ENCODE results near the gene TNNI2. TPM values are rescaled to one million over a fixed set of nuclear protein-coding genes. Genes with fewer than 3 reads are reported as not detected.
"Not testable (repeated sequence)": the region's sequence is repeated elsewhere in the genome, so short reads cannot be mapped to it uniquely, and the experiment has no call there.

The TNNI2 gene
- total RNA-seq, 1 experiment from 2014 or later, result 0.55 TPM

DNA sequence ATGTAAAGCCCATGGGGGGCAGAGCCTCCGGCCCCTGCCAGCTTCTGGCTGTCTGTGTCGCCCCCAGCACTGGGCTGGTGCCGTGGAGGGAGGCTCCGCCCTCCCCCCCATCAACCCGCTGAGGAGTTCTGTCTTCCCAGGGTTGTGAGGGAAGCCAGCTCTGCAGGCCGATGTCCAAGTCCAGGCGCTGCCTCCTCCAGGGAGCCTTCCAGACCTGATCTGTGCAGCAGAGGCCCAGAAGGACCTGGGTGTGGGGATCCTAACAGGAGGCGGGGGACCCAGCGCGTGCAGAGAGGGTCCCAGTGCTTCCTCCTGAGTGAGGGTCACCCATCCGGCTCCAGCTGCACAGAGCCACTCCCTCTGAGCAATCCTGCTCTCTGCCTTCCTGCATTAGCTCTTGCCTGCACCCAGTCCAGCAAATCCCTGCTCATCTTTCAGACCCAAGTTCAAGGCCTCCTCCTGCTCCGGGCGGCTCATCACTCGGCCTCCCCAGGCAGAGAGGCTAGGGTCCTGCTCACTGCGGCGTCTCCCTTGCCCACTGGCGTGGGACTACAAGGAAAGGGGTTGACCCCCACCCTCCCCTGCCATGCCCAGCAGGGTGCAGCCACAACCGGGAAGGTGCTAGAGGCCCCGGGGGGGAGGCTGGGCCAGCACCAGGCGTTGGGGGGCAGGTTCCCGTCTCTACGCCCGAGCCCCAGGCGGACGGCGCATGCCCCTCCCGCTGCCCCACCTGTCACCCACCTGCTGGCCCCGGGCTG, 36.5 kb downstream of the TNNI2 start:
- Histone ChIP-seq H3K4me3 (ENCODE audit: low read length) (no peak overlapping the region), H2AFZ (ENCODE audit: low read length) (no peak overlapping the region), H3K4me2 (ENCODE audit: low read length) (no peak overlapping the region), H3F3A (ENCODE audit: low read length, unreplicated experiment) (no peaks in the 10 kb centered on the region), H4K20me1 (ENCODE audit: low read length) (no peaks in the 10 kb centered on the region), H3K9me2 (replicated peaks; ENCODE audit: low read length) (no peaks in the 10 kb centered on the region), H3K36me3 (ENCODE audit: low read depth, low read length) (no peaks in the 10 kb centered on the region), H3K27ac (ENCODE audit: low read length) (no peak overlapping the region), H3K9ac (ENCODE audit: low read length) (no peak overlapping the region), H3K79me2 (ENCODE audit: low read length) (no peaks in the 10 kb centered on the region), H3K4me1 (ENCODE audit: insufficient read depth, low read length) (no peaks in the 10 kb centered on the region), H3K27me3 (ENCODE audit: low read length) (peaks cover 7% of the 10 kb centered on the region), H3K9me3 (ENCODE audit: low read length) (no peaks in the 10 kb centered on the region)
- DNase-seq (no peak), ATAC-seq (no peak)
- ChIA-PET POLR2A (ENCODE audit: unreplicated experiment) (no interaction called here), CTCF (no interaction called here)
- TF ChIP-seq, protein P1, sequence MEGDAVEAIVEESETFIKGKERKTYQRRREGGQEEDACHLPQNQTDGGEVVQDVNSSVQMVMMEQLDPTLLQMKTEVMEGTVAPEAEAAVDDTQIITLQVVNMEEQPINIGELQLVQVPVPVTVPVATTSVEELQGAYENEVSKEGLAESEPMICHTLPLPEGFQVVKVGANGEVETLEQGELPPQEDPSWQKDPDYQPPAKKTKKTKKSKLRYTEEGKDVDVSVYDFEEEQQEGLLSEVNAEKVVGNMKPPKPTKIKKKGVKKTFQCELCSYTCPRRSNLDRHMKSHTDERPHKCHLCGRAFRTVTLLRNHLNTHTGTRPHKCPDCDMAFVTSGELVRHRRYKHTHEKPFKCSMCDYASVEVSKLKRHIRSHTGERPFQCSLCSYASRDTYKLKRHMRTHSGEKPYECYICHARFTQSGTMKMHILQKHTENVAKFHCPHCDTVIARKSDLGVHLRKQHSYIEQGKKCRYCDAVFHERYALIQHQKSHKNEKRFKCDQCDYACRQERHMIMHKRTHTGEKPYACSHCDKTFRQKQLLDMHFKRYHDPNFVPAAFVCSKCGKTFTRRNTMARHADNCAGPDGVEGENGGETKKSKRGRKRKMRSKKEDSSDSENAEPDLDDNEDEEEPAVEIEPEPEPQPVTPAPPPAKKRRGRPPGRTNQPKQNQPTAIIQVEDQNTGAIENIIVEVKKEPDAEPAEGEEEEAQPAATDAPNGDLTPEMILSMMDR (conservative IDR thresholded peaks at IDR 0.05; ENCODE audit: low read depth, low read length), result no peak
- TF ChIP-seq EZH2 (IDR thresholded peaks at IDR 0.05; ENCODE audit: low read length, unreplicated experiment) (no peak), EZH2phosphoT487 (IDR thresholded peaks at IDR 0.05; ENCODE audit: borderline replicate concordance, low read length) (no peak)
- intact Hi-C loops (cut with micrococcal nuclease), result no loop called here
- no TSS peak for BruUV-seq (replicated peaks)

- H3K27me3 ChIP-seq (ENCODE audit: low read length); POLR2A ChIA-PET (ENCODE audit: unreplicated experiment); H3K9me3 ChIP-seq (ENCODE audit: low read length); H3K79me2 ChIP-seq (ENCODE audit: low read length); H3K4me1 ChIP-seq (ENCODE audit: insufficient read depth, low read length); H2AFZ ChIP-seq (ENCODE audit: low read length); BruUV-seq (replicated peaks); H3K36me3 ChIP-seq (ENCODE audit: low read depth, low read length); H3K9me2 ChIP-seq (replicated peaks; ENCODE audit: low read length); DNase-seq; H3K4me2 ChIP-seq (ENCODE audit: low read length); H3K27ac ChIP-seq (ENCODE audit: low read length); intact Hi-C loops (cut with micrococcal nuclease); H3F3A ChIP-seq (ENCODE audit: low read length, unreplicated experiment); H3K9ac ChIP-seq (ENCODE audit: low read length); H4K20me1 ChIP-seq (ENCODE audit: low read length); H3K4me3 ChIP-seq (ENCODE audit: low read length); ATAC-seq: not testable (repeated sequence)
- CTCF ChIA-PET, result interaction anchor here (0.6 to 1.4 kb wide), 2 partner anchors 36 to 275 kb away, joined by 10 to 20 read pairs; no protein-coding TSS in a partner anchor
These were observed 37.1 kb downstream of the TNNI2 start for GRCh38 chr11:1875851-1876301.

- Histone ChIP-seq H3K27ac (ENCODE audit: low read length) (no peak overlapping the region), H3K9me2 (replicated peaks; ENCODE audit: low read length) (no peaks in the 10 kb centered on the region), H3K4me3 (ENCODE audit: low read length) (no peak overlapping the region), H2AFZ (ENCODE audit: low read length) (no peak overlapping the region), H3K79me2 (ENCODE audit: low read length) (no peaks in the 10 kb centered on the region), H3F3A (ENCODE audit: low read length, unreplicated experiment) (no peaks in the 10 kb centered on the region), H3K36me3 (ENCODE audit: low read depth, low read length) (no peaks in the 10 kb centered on the region), H3K27me3 (ENCODE audit: low read length) (no peaks in the 10 kb centered on the region), H4K20me1 (ENCODE audit: low read length) (no peaks in the 10 kb centered on the region), H3K9me3 (ENCODE audit: low read length) (no peaks in the 10 kb centered on the region), H3K4me2 (ENCODE audit: low read length) (peak overlapping the region; percentile 25), H3K4me1 (ENCODE audit: insufficient read depth, low read length) (no peaks in the 10 kb centered on the region), H3K9ac (ENCODE audit: low read length) (no peak overlapping the region)
- TF ChIP-seq, protein P1 (conservative IDR thresholded peaks at IDR 0.05; ENCODE audit: low read depth, low read length), result peak; percentile 72
- TF ChIP-seq EZH2 (IDR thresholded peaks at IDR 0.05; ENCODE audit: low read length, unreplicated experiment), result no peak
- BruUV-seq (replicated peaks), result no TSS peak
- POLR2A ChIA-PET (ENCODE audit: unreplicated experiment), result no interaction called here
- intact Hi-C loops (cut with micrococcal nuclease), result no loop called here
- DNase-seq, result peak; percentile 46
- CTCF ChIA-PET, result interaction anchor here (0.6 to 1.4 kb wide), 3 partner anchors 37 to 275 kb away, joined by 5 to 20 read pairs (median 10); no protein-coding TSS in a partner anchor
- ATAC-seq, result 0 out of 2 replicates have a peak, but pooled peaks have one; percentile 24
These were observed 37.7 kb downstream of the TNNI2 start for GRCh38 chr11:1876361-1877063.

Measured in PC-3 (cell line).